Upper lobe of left lung (tissue), 4 donors: Measurements from ENCODE around the gene SPDYE2.
"Not testable (repeated sequence)": the region's sequence is repeated elsewhere in the genome, so short reads cannot be mapped to it uniquely, and the experiment has no call there.

Experiments used
- CTCF ChIP-seq, 6 experiments: fragments of 450-650 bp in 4 of 6; fragments of 200-600 bp in 2 of 6; sonication (generic) in 2 of 6; IDR thresholded peaks; one replicate each; pipeline ENCODE4 v1.5.1; 2016 to 2019; ENCODE audit warnings: antibody characterized with exemption in 6 of 6
- EP300 ChIP-seq, 4 donors: sonication (generic); formaldehyde crosslinking; IDR thresholded peaks; one replicate each; pipeline ENCODE4 v1.5.1; 2017; ENCODE audit warnings: antibody characterized with exemption in 4 of 4, control low read depth in 2 of 4
- POLR2A ChIP-seq, 4 donors: fragments of 450-650 bp; IDR thresholded peaks; one replicate each; pipeline ENCODE4 v1.5.1; 2016 to 2017; ENCODE audit warnings: antibody characterized with exemption in 4 of 4, mild to moderate bottlenecking in 2 of 4

- TF ChIP-seq EP300, POLR2A, CTCF (IDR thresholded peaks at IDR 0.05): not testable (repeated sequence)
Observed at GRCh38 chr7:102527182-102527581, 23.8 kb upstream of the SPDYE2 start.
